NCI-H128 (cell line): ENCODE data around the gene PAX8.

Experiments
- DNase-seq: peaks from one replicate; lab custom pipeline; 2025; ENCODE audit not compliant: unreplicated experiment; lab: John Stamatoyannopoulos, UW

Gene PAX8

GRCh38 chr2:113172721-113173541, 105.8 kb downstream of the PAX8 start:
- no peak for DNase-seq

- no peak for DNase-seq
These were observed 107.2 kb downstream of the PAX8 start for GRCh38 chr2:113171334-113172075.

- no peak for DNase-seq
These were observed 109.1 kb downstream of the PAX8 start for GRCh38 chr2:113169586-113169985.

DNA sequence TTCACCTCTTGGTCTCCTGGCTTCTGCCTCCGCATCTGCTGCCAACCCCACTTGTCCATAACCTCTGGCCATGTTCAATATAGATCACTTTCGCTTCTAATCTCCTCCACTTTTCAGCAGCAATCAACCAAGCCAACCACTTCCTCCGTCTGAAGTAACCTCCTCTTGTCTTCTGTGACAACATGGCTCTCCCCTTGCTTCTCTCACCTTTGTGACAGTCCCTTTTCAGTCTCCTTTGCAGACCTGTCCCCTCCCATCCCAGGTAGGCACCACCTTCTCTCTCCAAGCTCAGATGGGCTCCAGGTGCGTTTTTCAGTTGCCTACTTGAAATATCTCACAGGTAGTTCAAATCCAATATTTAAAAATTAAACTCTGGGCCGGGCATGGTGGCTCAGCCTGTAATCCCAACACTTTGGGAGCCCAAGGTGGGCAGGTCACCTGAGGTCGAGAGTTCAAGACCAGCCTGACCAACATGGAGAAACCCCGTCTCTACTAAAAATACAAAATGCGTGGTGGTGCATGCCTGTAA, 109.7 kb downstream of the PAX8 start:
- DNase-seq: no peak

DNA sequence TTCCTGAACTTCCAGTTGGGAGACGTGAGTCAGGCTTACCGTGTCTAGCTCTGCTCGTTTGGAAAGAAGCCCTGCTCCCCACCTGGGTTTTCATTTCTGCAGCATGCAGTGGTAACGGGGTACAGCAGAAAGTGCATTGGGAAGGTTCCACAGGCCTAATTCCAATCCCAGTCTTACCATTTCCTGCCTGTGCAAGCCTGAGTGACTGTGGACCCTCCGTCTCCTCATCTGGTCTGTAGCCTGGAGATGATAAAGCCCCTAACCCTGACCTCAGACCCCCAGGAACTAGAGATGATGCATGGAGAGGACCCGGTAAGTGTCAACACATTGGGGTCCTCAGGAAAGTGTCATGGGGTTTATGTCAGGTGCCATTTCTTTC, 110.8 kb downstream of the PAX8 start:
- DNase-seq: no peak

DNA sequence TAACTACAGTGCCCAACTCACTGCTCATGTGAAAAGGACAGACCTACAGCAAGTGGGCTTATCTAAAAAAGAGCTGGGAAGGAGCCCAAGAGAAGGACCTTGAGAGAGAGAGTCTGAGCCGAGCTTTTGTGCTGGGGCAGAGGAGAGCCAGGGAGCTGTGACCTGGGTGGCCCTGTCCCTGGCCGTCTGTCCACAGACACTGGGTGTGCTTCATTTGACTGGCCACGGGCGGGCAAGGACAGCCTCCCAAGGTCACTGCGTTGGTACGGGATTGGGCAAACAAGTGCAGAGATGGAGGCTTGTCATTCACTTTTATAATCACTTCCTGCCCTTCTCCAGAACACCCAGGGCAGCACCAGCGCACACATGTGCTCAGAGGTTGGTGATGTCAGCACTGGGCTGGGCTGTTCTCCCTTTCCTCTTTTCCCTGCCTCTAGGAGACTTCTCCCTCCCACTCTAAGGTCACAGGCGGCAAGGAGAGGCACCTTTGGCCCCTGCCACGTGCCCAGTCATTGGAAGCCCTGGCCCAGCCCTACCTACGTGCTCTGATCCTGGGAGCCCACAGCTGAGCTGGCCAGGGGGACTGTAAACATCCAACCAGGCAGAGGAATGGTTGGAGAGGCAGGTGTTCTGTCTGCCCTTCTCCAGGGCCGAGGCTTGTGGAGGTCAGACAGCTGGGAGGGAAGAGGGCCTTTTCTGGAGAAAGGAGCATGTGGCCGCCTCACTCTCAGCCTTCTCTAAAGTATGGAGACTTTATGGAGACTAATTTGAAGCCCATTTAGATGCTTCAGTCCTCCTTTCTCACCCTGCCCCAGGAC, 111.4 kb downstream of the PAX8 start:
- no peak for DNase-seq

GRCh38 chr2:113166187-113166645, 112.5 kb downstream of the PAX8 start:
- no peak for DNase-seq
